ENCODE data around the gene CCDC68. TPM values are rescaled to one million over a fixed set of nuclear protein-coding genes. Genes with fewer than 3 reads are reported as not detected.

CCDC68 gene
- total and polyA plus RNA-seq, 7 experiments from 2014 or later = 0.41 TPM; not detected in 6

- no peaks in the 10 kb centered on the region for H3K9me3 ChIP-seq (ENCODE audit: control insufficient read depth in 2 of 3, low read length in 3 of 3)
- peaks cover 0 to 3% (median 0%) of the 10 kb centered on the region in 5 donors for H3K27me3 Mint-ChIP-seq
- H3K27ac Mint-ChIP-seq = no peak overlapping the region
- CTCF ChIA-PET = no interaction called here
- intact Hi-C loops (cut with micrococcal nuclease) = no loop called here
- H3K36me3 ChIP-seq (ENCODE audit: control insufficient read depth in 2 of 3, insufficient read depth in 3 of 3, low read length in 3 of 3) = no peaks in the 10 kb centered on the region
- no peaks in the 10 kb centered on the region for H3K4me1 ChIP-seq (ENCODE audit: control insufficient read depth in 2 of 2, insufficient read depth in 2 of 2, low read length in 2 of 2)
- no peaks in the 10 kb centered on the region for H3K27me3 ChIP-seq (ENCODE audit: control insufficient read depth in 2 of 2, insufficient read depth in 2 of 2, low read length in 2 of 2)
- no peak overlapping the region for H3K4me3 ChIP-seq (ENCODE audit: low read length)
- peaks cover 0 to 2% (median 0%) of the 10 kb centered on the region in 7 donors for H3K4me1 Mint-ChIP-seq
- no peaks in the 10 kb centered on the region for H3K36me3 Mint-ChIP-seq
- H3K9me3 Mint-ChIP-seq = no peaks in the 10 kb centered on the region
- POLR2A ChIA-PET = no interaction called here
- H3K27ac ChIP-seq (ENCODE audit: low read depth, low read length) = no peak overlapping the region
- H3K4me3 Mint-ChIP-seq = no peak overlapping the region
- ATAC-seq = no peak
- no peak for DNase-seq
Measured at GRCh38 chr18:54928236-54928635, 31.0 kb downstream of the CCDC68 start.

- ChIA-PET CTCF (no interaction called here), POLR2A (no interaction called here)
- DNase-seq = no peak
- Histone ChIP-seq H3K9me3 (ENCODE audit: control insufficient read depth in 2 of 3, low read length in 3 of 3) (no peaks in the 10 kb centered on the region), H3K27ac (ENCODE audit: low read depth, low read length) (no peak overlapping the region), H3K36me3 (ENCODE audit: control insufficient read depth in 2 of 3, insufficient read depth in 3 of 3, low read length in 3 of 3) (no peaks in the 10 kb centered on the region), H3K4me3 (ENCODE audit: low read length) (no peak overlapping the region), H3K4me1 (ENCODE audit: control insufficient read depth in 2 of 2, insufficient read depth in 2 of 2, low read length in 2 of 2) (no peaks in the 10 kb centered on the region), H3K27me3 (ENCODE audit: control insufficient read depth in 2 of 2, insufficient read depth in 2 of 2, low read length in 2 of 2) (no peaks in the 10 kb centered on the region)
- ATAC-seq = no peak
- H3K27ac Mint-ChIP-seq = no peak overlapping the region
- no peaks in the 10 kb centered on the region for H3K36me3 Mint-ChIP-seq
- H3K9me3 Mint-ChIP-seq = peaks cover 0 to 2% (median 0%) of the 10 kb centered on the region in 11 donors
- H3K4me3 Mint-ChIP-seq = no peak overlapping the region
- peaks cover 0 to 3% (median 0%) of the 10 kb centered on the region in 5 donors for H3K27me3 Mint-ChIP-seq
- H3K4me1 Mint-ChIP-seq = peaks cover 0 to 2% (median 0%) of the 10 kb centered on the region in 7 donors
- intact Hi-C loops (cut with micrococcal nuclease) = no loop called here
Measured at GRCh38 chr18:54926593-54927325, 32.5 kb downstream of the CCDC68 start.

- DNase-seq = no peak
- H3K4me1 ChIP-seq (ENCODE audit: control insufficient read depth in 2 of 2, insufficient read depth in 2 of 2, low read length in 2 of 2) = no peaks in the 10 kb centered on the region
- H3K4me1 Mint-ChIP-seq = no peaks in the 10 kb centered on the region
- no peaks in the 10 kb centered on the region for H3K27me3 ChIP-seq (ENCODE audit: control insufficient read depth in 2 of 2, insufficient read depth in 2 of 2, low read length in 2 of 2)
- H3K36me3 Mint-ChIP-seq = no peaks in the 10 kb centered on the region
- no peak for ATAC-seq
- H3K27me3 Mint-ChIP-seq = peaks cover 0 to 6% (median 2%) of the 10 kb centered on the region in 5 donors
- no peak overlapping the region for H3K27ac ChIP-seq (ENCODE audit: low read depth, low read length)
- no peak overlapping the region for H3K4me3 ChIP-seq (ENCODE audit: low read length)
- POLR2A ChIA-PET = no interaction called here
- CTCF ChIA-PET = no interaction called here
- no peaks in the 10 kb centered on the region for H3K9me3 ChIP-seq (ENCODE audit: control insufficient read depth in 2 of 3, low read length in 3 of 3)
- H3K36me3 ChIP-seq (ENCODE audit: control insufficient read depth in 2 of 3, insufficient read depth in 3 of 3, low read length in 3 of 3) = no peaks in the 10 kb centered on the region
- intact Hi-C loops (cut with micrococcal nuclease) = no loop called here
- peaks cover 0 to 2% (median 0%) of the 10 kb centered on the region in 11 donors for H3K9me3 Mint-ChIP-seq
- no peak overlapping the region for H3K4me3 Mint-ChIP-seq
- H3K27ac Mint-ChIP-seq = no peak overlapping the region
Measured at GRCh38 chr18:54924948-54925347, 34.3 kb downstream of the CCDC68 start.

- Mint-ChIP-seq H3K36me3 (no peaks in the 10 kb centered on the region), H3K9me3 (peaks cover 0 to 2% (median 0%) of the 10 kb centered on the region in 11 donors), H3K4me3 (no peak overlapping the region), H3K27ac (no peak overlapping the region), H3K27me3 (peaks cover 0 to 6% (median 2%) of the 10 kb centered on the region in 5 donors), H3K4me1 (no peaks in the 10 kb centered on the region)
- intact Hi-C loops (cut with micrococcal nuclease) = no loop called here
- Histone ChIP-seq H3K27ac (ENCODE audit: low read depth, low read length) (no peak overlapping the region), H3K4me1 (ENCODE audit: control insufficient read depth in 2 of 2, insufficient read depth in 2 of 2, low read length in 2 of 2) (no peaks in the 10 kb centered on the region), H3K9me3 (ENCODE audit: control insufficient read depth in 2 of 3, low read length in 3 of 3) (no peaks in the 10 kb centered on the region), H3K4me3 (ENCODE audit: low read length) (no peak overlapping the region), H3K36me3 (ENCODE audit: control insufficient read depth in 2 of 3, insufficient read depth in 3 of 3, low read length in 3 of 3) (no peaks in the 10 kb centered on the region), H3K27me3 (ENCODE audit: control insufficient read depth in 2 of 2, insufficient read depth in 2 of 2, low read length in 2 of 2) (no peaks in the 10 kb centered on the region)
- DNase-seq = no peak
- ATAC-seq = no peak
- ChIA-PET POLR2A (no interaction called here), CTCF (interaction anchor here (0.5 kb wide), 1 partner anchor 260 kb away, joined by 3 read pairs; no protein-coding TSS in a partner anchor)
Measured at GRCh38 chr18:54923339-54923956, 35.8 kb downstream of the CCDC68 start.

- DNase-seq (no peak), ATAC-seq (no peak)
- no peak overlapping the region for H3K4me3 ChIP-seq (ENCODE audit: low read length)
- H3K4me3 Mint-ChIP-seq = no peak overlapping the region
- H3K36me3 Mint-ChIP-seq = no peaks in the 10 kb centered on the region
- intact Hi-C loops (cut with micrococcal nuclease) = no loop called here
- POLR2A ChIA-PET = no interaction called here
- H3K27ac Mint-ChIP-seq = no peak overlapping the region
- H3K9me3 Mint-ChIP-seq = peaks cover 0 to 2% (median 0%) of the 10 kb centered on the region in 11 donors
- H3K27ac ChIP-seq (ENCODE audit: low read depth, low read length) = no peak overlapping the region
- H3K27me3 ChIP-seq (ENCODE audit: control insufficient read depth in 2 of 2, insufficient read depth in 2 of 2, low read length in 2 of 2) = no peaks in the 10 kb centered on the region
- no peaks in the 10 kb centered on the region for H3K36me3 ChIP-seq (ENCODE audit: control insufficient read depth in 2 of 3, insufficient read depth in 3 of 3, low read length in 3 of 3)
- CTCF ChIA-PET = no interaction called here
- H3K4me1 ChIP-seq (ENCODE audit: control insufficient read depth in 2 of 2, insufficient read depth in 2 of 2, low read length in 2 of 2) = no peaks in the 10 kb centered on the region
- H3K27me3 Mint-ChIP-seq = peaks cover 0 to 6% (median 2%) of the 10 kb centered on the region in 5 donors
- no peaks in the 10 kb centered on the region for H3K9me3 ChIP-seq (ENCODE audit: control insufficient read depth in 2 of 3, low read length in 3 of 3)
- H3K4me1 Mint-ChIP-seq = no peaks in the 10 kb centered on the region
Measured at GRCh38 chr18:54919412-54919811, 39.8 kb downstream of the CCDC68 start.

GRCh38 chr18:54918060-54918459 is 41.2 kb downstream of the CCDC68 start:
- Mint-ChIP-seq H3K4me3 (no peak overlapping the region), H3K27me3 (peaks cover 0 to 6% (median 2%) of the 10 kb centered on the region in 5 donors), H3K4me1 (no peaks in the 10 kb centered on the region), H3K27ac (no peak overlapping the region), H3K36me3 (no peaks in the 10 kb centered on the region), H3K9me3 (peaks cover 0 to 2% (median 0%) of the 10 kb centered on the region in 11 donors)
- Histone ChIP-seq H3K27me3 (ENCODE audit: control insufficient read depth in 2 of 2, insufficient read depth in 2 of 2, low read length in 2 of 2) (no peaks in the 10 kb centered on the region), H3K4me3 (ENCODE audit: low read length) (no peak overlapping the region), H3K27ac (ENCODE audit: low read depth, low read length) (no peak overlapping the region), H3K36me3 (ENCODE audit: control insufficient read depth in 2 of 3, insufficient read depth in 3 of 3, low read length in 3 of 3) (no peaks in the 10 kb centered on the region), H3K4me1 (ENCODE audit: control insufficient read depth in 2 of 2, insufficient read depth in 2 of 2, low read length in 2 of 2) (no peaks in the 10 kb centered on the region), H3K9me3 (ENCODE audit: control insufficient read depth in 2 of 3, low read length in 3 of 3) (no peaks in the 10 kb centered on the region)
- no peak for ATAC-seq
- intact Hi-C loops (cut with micrococcal nuclease) = no loop called here
- ChIA-PET POLR2A (no interaction called here), CTCF (no interaction called here)
- no peak for DNase-seq

GRCh38 chr18:54916507-54916906 is 42.8 kb downstream of the CCDC68 start:
- no peaks in the 10 kb centered on the region for H3K4me1 Mint-ChIP-seq
- no peak for DNase-seq
- no peaks in the 10 kb centered on the region for H3K36me3 ChIP-seq (ENCODE audit: control insufficient read depth in 2 of 3, insufficient read depth in 3 of 3, low read length in 3 of 3)
- ATAC-seq = no peak
- H3K27ac ChIP-seq (ENCODE audit: low read depth, low read length) = no peak overlapping the region
- H3K9me3 ChIP-seq (ENCODE audit: control insufficient read depth in 2 of 3, low read length in 3 of 3) = no peaks in the 10 kb centered on the region
- no peak overlapping the region for H3K4me3 Mint-ChIP-seq
- H3K27me3 Mint-ChIP-seq = peaks cover 0 to 5% (median 0%) of the 10 kb centered on the region in 5 donors
- H3K27me3 ChIP-seq (ENCODE audit: control insufficient read depth in 2 of 2, insufficient read depth in 2 of 2, low read length in 2 of 2) = no peaks in the 10 kb centered on the region
- ChIA-PET POLR2A (no interaction called here), CTCF (no interaction called here)
- H3K4me3 ChIP-seq (ENCODE audit: low read length) = no peak overlapping the region
- H3K27ac Mint-ChIP-seq = peak overlapping the region in 1 of 9 donors; percentile 70
- no peaks in the 10 kb centered on the region for H3K4me1 ChIP-seq (ENCODE audit: control insufficient read depth in 2 of 2, insufficient read depth in 2 of 2, low read length in 2 of 2)
- intact Hi-C loops (cut with micrococcal nuclease) = no loop called here
- no peaks in the 10 kb centered on the region for H3K36me3 Mint-ChIP-seq
- no peaks in the 10 kb centered on the region for H3K9me3 Mint-ChIP-seq

All from naive thymus-derived CD4-positive, alpha-beta T cell (primary cell).